Endothelial cell (in vitro differentiated cells): ENCODE data around the gene CEP250. TPM values are rescaled to one million over a fixed set of nuclear protein-coding genes. Genes with fewer than 3 reads are reported as not detected.

Experiments
- DNase-seq: peaks from one replicate; pipeline ENCODE4 v3.0.0; 2021; ENCODE audit warnings: low spot score
- H3K27ac Mint-ChIP-seq: one replicate; pipeline ENCODE4 v1.8.0; 2021; ENCODE audit warnings: mixed read lengths, inconsistent platforms; ENCODE audit not compliant: unreplicated experiment
- H3K27me3 Mint-ChIP-seq: one replicate; pipeline ENCODE4 v1.8.0; 2021; ENCODE audit warnings: mild to moderate bottlenecking, moderate library complexity, mixed read lengths, inconsistent platforms; ENCODE audit not compliant: unreplicated experiment
- H3K36me3 Mint-ChIP-seq: one replicate; pipeline ENCODE4 v1.8.0; 2021; ENCODE audit warnings: mild to moderate bottlenecking, low read depth, mixed read lengths, inconsistent platforms; ENCODE audit not compliant: unreplicated experiment
- H3K4me1 Mint-ChIP-seq: one replicate; pipeline ENCODE4 v1.8.0; 2021; ENCODE audit warnings: mild to moderate bottlenecking, mixed read lengths, inconsistent platforms; ENCODE audit not compliant: unreplicated experiment
- H3K4me3 Mint-ChIP-seq: one replicate; pipeline ENCODE4 v1.8.0; 2021; ENCODE audit warnings: mild to moderate bottlenecking, mixed read lengths, inconsistent platforms; ENCODE audit not compliant: unreplicated experiment
- H3K9me3 Mint-ChIP-seq: one replicate; pipeline ENCODE4 v1.8.0; 2021; ENCODE audit warnings: mixed read lengths, inconsistent platforms; ENCODE audit not compliant: unreplicated experiment
- total RNA-seq: library from RNA; stranded (reverse); fragmentation: NEBNext Ultra II Directional; extraction: Animal tissue kit (Norgen Biotek cat#: 25700); gene quantifications from one replicate; pipeline ENCODE4 v1.2.1, GENCODE V29; 2021; ENCODE audit not compliant: unreplicated experiment
- TF ChIP-seq, protein P1 (sequence below): fragments of 200-600 bp; sonication (generic); IDR thresholded peaks from one replicate; pipeline ENCODE4 v1.5.0; 2021; ENCODE audit warnings: antibody characterized with exemption; ENCODE audit not compliant: unreplicated experiment

CEP250 gene
- total RNA-seq, 1 donor from 2014 or later = 30.7 TPM

- Mint-ChIP-seq H3K9me3 (no peaks in the 10 kb centered on the region), H3K4me1 (peaks cover 17% of the 10 kb centered on the region), H3K36me3 (peaks cover 4% of the 10 kb centered on the region), H3K27ac (no peak overlapping the region), H3K27me3 (peaks cover 4% of the 10 kb centered on the region), H3K4me3 (no peak overlapping the region)
- DNase-seq = peak; percentile 67
- TF ChIP-seq, protein P1, sequence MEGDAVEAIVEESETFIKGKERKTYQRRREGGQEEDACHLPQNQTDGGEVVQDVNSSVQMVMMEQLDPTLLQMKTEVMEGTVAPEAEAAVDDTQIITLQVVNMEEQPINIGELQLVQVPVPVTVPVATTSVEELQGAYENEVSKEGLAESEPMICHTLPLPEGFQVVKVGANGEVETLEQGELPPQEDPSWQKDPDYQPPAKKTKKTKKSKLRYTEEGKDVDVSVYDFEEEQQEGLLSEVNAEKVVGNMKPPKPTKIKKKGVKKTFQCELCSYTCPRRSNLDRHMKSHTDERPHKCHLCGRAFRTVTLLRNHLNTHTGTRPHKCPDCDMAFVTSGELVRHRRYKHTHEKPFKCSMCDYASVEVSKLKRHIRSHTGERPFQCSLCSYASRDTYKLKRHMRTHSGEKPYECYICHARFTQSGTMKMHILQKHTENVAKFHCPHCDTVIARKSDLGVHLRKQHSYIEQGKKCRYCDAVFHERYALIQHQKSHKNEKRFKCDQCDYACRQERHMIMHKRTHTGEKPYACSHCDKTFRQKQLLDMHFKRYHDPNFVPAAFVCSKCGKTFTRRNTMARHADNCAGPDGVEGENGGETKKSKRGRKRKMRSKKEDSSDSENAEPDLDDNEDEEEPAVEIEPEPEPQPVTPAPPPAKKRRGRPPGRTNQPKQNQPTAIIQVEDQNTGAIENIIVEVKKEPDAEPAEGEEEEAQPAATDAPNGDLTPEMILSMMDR = peak; percentile 74
Observed at GRCh38 chr20:35463455-35464300, 8.3 kb downstream of the CEP250 start.

- DNase-seq = no peak
- Mint-ChIP-seq H3K36me3 (peaks cover 11% of the 10 kb centered on the region), H3K4me3 (no peak overlapping the region), H3K27me3 (peaks cover 4% of the 10 kb centered on the region), H3K9me3 (no peaks in the 10 kb centered on the region), H3K4me1 (peaks cover 17% of the 10 kb centered on the region), H3K27ac (no peak overlapping the region)
- TF ChIP-seq, protein P1 = no peak
Observed at GRCh38 chr20:35465976-35466375, 10.6 kb downstream of the CEP250 start.

GRCh38 chr20:35466856-35467255 is 11.5 kb downstream of the CEP250 start:
- no peak for DNase-seq
- Mint-ChIP-seq H3K9me3 (no peaks in the 10 kb centered on the region), H3K4me1 (peaks cover 17% of the 10 kb centered on the region), H3K36me3 (peaks cover 11% of the 10 kb centered on the region), H3K27ac (no peak overlapping the region), H3K27me3 (peaks cover 4% of the 10 kb centered on the region), H3K4me3 (no peak overlapping the region)
- TF ChIP-seq, protein P1 = no peak

DNA sequence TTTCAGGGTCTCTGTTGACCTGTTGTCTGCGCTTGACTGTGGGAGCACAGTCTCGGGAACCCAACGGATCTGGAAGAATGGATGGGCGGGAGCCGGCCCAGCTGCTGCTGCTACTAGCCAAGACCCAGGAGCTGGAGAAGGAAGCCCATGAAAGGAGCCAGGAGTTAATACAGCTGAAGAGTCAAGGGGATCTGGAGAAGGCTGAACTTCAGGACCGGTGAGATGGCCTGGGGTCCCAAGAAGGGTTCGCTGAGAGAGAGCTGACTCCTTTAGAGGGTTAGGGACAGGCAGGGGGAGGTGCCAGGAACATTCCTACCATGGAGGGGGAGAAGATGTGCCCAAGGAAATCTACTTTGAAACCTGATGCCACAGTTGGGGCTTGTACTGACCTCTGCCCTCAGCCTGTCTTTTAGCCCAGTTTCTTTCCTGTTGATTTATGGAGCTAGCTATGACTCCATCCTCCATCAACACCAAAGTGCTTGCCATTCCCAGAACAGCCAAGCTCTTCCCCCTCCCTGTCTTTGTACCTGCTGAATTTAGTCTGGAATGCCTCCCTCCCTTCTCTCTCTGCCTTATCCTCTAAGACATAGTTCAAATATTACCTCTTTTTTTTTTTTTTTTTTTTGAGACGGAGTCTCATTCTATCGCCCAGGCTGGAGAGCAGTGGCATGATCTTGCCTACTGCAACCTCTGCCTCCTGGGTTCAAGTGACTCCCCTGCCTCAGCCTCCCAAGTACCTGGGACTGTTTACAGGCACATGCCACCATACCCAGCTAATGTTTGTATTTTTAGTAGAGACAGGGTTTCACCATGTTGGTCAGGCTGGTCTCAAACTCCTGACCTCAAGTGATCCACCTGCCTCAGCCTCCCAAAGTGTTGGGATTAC is 12.2 kb downstream of the CEP250 start:
- no peak for DNase-seq
- Mint-ChIP-seq H3K9me3 (no peaks in the 10 kb centered on the region), H3K27me3 (peaks cover 4% of the 10 kb centered on the region), H3K4me3 (no peak overlapping the region), H3K36me3 (peaks cover 11% of the 10 kb centered on the region), H3K4me1 (peaks cover 17% of the 10 kb centered on the region), H3K27ac (peak overlapping the region; percentile 77)
- TF ChIP-seq, protein P1 = no peak
